HK-2 (cell line): ENCODE results near the gene ATXN7L2.
"Not testable (repeated sequence)": the region's sequence is repeated elsewhere in the genome, so short reads cannot be mapped to it uniquely, and the experiment has no call there.

Experiments used
- DNase-seq: peaks from one replicate; pipeline ENCODE4 v3.0.0-alpha.2; 2018; ENCODE audit not compliant: unreplicated experiment

ATXN7L2 gene, protein sequence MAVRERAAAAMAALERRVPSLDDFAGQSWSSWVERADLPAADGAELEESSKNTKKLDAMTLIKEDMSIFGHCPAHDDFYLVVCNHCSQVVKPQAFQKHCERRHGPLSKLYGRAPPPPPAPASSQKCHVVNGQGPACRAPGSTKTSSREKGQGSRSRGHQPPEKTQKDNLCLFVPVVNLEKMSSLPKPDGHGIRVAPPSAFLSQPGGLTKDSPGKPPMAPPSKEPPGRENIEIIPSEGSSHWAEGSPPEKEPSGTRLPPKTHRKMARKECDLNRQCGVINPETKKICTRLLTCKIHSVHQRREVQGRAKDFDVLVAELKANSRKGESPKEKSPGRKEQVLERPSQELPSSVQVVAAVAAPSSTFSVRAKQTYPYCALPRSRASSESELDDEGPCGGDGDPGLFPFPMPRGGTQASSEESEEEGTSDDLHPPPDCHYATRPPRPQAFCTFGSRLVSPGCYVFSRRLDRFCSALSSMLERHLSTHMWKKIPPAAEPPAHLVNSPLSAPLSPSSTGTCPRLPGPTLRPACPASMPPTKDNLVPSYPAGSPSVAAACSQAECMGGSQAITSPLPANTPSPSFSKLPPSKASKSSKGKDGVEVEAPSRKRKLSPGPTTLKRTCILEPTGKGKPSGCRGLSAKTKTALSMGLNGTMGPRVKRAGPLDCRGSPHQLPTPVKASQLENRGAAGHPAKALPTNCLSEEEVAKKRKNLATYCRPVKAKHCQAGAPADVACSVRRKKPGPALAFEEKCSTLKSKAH

DNA sequence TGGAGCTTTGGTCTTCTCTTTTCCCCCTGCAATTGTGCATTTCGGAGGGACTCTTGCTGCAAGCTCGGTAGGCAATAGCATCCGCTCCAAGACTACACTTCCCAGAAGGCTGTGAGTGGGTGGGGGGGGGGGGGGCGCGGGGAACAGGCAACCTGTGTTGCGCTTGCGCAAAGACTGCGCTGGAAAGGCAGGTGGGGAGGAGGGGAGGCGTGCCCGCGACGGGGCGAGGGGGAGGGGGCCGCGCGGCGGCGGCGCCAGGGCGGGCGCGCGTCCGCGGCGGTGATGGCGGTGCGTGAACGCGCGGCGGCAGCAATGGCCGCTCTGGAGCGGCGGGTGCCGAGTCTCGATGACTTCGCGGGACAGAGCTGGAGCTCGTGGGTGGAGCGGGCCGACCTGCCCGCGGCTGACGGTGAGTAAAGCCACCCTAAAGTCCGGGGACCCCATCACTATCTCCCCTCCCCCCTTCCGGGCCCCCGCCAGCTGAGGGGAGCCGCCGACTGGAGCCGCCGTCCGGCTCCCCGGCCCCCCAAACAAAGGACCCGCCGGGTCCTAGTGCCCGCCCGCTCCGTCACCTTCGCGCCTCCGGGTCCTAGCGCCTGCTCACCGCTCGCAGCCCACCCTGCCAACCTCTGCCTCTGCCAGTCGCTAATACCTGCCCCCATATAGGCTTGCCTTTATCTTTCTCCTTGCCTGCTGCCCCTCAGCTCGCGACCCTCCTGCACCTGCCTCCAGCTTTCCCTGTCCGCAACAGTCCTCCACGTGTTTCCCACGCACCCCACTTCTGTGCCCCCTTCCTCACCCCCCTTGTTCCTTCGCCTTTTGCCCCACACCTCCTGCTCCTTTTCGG is at the start of gene ATXN7L2:
ATXN7L2 (plus strand) TSS at position 234 of the 847 bp plus-strand sequence; CDS start at position 283, 49 bp downstream.
- DNase-seq, result peak; percentile 94

DNA sequence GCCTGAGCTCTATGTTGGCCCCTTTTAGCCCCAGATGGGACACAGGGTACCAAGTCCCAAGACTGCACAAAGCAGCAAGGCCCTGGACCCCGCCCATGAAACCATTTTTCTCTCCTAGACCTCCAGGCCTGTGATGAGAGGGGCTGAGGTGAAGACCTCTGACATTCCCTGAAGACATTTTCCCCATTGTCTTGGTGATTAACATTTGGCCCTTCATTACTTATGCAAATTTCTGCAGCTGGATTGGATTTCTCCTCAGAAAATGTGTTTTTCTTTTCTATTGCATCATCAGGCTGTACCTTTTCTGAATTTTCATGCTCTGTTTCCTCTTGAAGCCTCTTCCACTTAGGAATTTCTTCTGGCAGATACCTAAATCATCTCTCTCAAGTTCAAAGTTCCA is 49.2 kb upstream of the ATXN7L2 start:
- no peak for DNase-seq

DNA sequence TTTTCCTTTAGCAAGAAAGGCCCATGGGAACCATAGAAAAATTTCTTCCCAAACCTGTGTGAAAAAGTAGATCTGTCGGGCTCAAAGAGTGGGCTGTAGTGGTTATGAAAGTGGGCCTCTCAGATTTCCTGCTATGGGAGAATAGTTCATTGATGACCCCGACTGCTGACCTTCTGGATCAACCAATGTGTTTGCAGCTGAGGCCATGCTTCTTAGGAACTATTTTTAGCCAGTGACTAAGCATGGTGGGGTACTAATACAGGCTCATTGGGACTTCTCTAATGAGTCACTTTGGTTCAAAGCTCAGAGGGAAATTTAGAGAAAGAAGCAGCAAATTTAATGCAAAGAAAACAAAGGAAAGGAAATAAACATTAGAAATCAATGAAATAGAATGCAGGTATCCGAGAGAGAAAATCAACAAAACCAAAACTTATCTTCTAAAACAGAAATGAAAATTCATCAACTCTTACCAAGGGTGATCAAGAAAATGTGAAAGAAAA is 44.9 kb upstream of the ATXN7L2 start:
- DNase-seq, result peak; percentile 18

DNA sequence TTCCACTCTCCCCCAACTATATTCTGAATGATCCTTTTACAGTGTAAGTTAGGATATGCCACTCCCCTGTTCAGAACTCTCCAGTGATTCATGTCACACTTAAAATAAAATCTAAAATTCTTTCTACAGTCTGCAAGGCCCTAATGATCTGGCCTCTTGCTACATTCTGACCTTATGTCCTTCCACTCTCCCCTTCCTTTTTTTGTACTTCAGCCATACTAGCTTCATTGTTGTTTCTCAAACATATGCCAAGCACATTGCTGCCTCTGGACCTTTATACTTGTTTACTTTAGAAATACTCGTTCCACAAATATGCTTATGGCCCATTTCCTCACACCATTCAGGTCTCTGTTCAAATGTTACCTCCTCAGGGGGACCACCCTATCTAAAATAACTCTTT is 42.6 kb upstream of the ATXN7L2 start:
- DNase-seq, result no peak

DNA sequence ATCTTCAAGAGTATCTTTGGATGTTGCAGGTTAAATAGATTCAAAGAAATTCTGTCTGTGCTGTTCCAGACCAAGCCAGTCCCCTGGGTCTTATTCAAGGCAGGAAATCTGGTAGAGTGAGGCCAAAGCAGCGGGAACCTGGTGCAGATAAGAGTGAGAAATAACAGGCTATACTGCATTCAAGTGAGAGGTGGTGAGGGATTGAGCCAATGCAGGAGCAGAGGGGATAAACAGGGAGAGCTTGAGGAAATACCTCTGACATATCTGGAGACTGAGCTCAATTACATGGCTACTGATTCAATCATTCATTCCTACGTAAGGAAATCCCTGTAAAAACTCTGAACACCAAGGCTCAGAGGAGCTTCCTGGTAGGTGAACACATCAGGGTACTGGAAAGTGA is 40.2 kb upstream of the ATXN7L2 start:
- no peak for DNase-seq

DNA sequence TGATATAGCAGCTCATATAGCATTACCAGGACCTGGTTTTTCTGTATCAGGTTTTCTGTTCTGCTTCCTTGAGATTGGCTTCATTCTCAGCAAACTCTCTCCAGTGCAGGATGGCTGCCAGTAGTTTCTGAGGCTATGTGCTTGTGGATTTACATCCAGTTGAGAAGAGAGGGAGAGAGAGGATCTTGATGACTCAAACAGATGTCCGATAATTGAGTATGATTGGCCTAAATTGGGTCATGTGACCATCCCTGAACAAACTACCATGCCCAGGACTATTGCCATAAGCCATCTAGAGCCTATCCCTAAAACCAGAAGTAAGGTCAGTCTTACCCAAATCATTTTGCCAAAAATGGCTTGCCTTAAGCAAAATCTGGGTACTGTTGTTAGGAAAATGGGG is 39.4 kb upstream of the ATXN7L2 start:
- DNase-seq, result no peak

DNA sequence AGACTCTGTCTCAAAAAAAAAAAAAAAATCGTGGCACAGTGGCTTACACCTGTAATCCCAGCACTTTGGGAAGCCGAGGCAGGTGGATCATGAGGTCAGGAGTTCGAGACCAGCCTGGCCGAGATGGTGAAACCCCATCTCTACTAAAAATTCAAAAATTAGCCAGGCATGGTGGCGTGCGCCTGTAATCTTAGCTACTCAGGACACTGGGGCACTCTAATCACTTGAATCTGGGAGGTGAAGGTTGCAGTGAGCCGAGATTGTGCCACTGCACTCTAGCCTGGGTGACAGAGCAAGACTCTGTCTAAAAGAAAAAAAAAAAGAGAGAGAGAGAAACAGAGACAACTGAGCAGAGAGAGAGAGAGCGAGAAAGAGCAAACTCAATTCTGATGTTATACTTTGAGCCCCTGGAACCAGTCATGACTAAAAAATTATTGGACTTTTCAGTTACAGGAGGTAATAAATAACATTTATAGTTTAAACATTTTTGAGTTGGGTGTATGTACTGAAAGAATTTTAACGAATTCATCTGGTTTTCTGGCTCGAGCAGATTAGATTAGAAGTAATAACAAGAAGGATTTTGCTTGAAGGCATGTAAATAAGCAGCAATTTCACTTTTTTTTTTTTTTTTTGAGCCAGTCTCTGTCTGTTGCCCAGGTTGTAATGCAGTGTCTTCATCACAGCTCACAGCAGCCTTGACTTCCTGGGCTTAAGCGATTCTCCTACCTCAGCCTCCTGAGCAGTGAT is 37.6 kb upstream of the ATXN7L2 start:
- DNase-seq, result not testable (repeated sequence)

DNA sequence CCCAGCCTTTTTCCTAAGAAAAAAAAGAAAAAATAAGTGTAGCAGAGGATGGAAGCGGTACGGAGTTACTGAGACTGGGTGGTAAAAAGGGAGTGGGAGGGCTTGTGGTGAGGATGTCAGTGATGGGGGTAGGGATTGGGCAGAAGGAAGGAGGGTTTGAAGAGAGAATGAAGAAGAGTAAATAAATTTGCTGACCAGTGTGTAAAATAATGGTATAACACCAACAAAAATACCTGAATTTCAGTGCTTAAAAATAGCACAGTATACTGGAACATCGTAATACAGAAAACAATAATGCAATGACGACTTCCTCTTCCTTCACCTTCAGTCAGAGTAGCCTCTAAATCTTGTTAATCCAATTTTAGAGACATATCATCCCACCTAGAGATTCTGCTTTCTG is 36.2 kb upstream of the ATXN7L2 start:
- no peak for DNase-seq

DNA sequence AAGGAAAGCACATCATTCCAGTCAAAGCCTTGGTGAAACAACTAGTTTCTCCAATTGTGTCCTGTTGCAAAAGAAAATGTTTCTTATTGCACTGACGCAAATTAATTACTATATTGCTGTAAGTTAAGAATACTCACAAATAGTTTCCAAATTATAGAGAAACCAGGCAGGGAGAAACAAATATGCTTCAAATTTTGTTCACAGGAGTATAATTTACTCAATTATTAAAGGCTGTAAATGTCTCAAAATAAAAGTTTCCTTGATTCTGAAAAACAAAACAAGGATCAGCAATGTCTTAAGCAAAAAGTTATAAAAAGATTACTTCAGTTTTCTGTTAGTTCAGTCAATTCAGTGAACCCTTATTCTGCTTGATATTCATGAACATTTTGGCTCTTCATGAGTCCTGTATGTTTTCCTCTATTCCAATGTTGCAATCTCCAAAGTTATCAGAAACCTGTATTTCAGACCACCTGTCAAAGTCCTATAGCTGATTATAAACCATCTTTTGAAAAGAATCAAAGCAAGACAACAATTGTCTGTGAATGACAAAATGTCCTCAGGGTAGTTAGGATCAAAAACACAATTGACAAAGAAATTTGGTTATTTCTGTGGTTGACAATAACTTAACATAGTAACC is 29.1 kb upstream of the ATXN7L2 start:
- DNase-seq, result no peak

DNA sequence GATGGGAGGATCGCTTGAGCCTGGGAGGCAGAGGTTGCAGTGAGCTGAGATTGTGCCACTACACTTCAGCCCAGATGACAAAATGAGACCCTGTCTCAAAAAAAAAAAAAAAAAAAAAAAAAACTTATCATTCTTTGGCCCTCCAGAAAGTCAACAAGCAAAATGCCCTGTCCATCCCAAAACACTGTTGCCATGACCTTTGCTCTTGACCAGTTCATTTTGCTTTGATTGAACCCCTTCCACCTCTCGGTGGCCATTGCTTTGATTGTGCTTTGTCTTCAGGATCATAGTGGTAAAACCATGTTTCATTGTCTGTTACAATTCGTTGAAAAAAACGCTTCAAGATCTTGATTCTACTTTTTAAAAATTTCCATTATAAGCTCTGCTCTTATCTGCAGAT is 25.9 kb upstream of the ATXN7L2 start:
- DNase-seq, result no peak

DNA sequence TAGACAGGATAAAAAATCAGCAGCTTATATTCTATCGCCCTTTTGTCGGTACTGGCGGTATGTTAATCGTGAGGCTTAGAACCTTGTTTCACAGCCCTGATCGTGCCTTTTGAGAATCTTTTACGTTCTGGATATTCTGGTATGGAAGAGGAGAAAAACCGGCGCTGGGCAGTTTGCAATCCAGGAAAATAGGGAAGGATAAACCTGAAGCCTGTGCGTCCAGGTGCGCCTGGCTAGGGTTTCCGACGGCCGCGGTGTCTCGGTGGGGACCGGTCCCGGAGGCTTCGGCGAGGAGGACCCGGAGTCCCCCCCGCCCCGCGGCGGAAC is 17.6 kb upstream of the ATXN7L2 start:
- no peak for DNase-seq

DNA sequence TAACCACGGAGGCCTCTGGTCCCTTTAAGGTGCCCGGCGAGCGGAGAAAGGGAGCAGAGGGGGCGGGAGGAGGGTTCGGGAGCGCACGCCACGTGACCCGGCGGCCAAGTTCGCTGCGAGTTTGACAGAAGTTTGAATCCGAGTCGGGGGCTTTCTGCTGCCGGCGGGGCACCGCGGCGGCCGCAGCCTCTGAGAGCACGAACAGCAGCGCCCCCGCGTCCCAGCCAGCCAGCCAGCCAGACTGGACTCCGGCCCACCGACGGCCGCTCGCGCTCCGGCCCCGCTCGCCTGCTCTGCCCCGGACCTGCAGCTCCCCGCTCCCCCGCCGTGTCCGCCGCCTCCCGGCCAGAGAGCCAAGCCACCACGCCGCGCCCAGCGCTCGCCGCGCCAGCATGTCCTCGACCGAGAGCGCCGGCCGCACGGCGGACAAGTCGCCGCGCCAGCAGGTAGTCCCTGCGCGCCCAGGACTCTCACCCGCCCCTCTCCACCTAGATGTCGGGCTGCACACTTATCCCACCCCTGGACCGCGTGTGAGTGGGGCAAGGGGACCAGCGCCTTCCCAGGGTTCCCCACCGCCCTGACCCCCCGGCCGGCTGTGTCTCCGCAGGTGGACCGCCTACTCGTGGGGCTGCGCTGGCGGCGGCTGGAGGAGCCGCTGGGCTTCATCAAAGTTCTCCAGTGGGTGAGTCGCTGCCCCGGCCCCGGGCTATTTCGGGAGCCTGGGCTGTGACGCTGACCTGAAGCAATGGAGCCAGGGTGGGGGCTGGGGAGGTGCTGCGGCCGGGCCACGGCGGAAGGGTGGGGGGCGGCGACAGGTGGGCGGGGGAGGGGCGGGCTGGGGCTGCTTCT is 17.0 kb upstream of the ATXN7L2 start, which contains the start of gene SYPL2:
SYPL2 (plus strand) TSS at position 95 of the 849 bp plus-strand sequence; CDS start at position 393, 298 bp downstream.
- DNase-seq, result no peak

DNA sequence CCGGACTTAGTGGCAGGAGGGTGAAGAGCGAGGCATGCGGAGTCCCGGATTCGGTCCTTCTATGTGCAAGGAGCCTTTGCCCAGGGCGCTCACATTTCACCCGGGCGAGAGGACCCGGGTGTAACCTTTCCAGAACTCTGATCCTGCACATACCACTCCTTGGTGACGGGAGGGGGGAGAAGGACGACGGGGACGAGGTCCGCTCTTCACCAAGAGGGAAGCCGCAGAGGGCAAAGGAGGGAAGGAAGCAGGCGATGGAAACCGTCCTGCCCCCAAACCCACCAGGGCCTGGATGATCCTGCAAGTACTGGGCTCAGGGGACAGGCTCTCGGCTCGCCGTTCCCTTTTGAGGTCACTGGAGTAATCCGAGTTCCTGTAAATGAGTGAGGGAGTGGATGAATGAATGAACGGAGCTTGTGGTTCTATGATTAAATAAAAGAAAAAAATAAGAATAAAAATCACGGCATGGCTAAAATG is 16.4 kb upstream of the ATXN7L2 start:
- DNase-seq, result no peak

DNA sequence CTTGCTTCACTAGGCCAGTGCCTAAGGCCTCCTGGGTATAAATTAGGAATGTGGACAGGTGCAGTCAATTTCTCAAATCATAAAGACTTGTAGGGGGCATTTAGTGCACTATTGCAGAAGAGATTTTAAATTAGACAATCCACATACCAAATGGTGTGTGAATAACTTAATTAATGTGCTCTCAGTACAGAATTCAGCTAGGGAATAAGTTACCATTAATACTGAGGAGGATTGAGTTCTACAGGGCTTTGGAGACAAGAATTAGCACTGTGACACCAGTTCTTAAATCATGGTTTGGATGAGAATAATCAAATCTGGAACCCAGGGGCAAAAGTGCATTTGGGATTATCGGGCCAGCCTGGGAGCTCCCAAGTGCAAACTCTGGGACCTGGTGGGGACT is 15.6 kb upstream of the ATXN7L2 start:
- DNase-seq, result no peak

DNA sequence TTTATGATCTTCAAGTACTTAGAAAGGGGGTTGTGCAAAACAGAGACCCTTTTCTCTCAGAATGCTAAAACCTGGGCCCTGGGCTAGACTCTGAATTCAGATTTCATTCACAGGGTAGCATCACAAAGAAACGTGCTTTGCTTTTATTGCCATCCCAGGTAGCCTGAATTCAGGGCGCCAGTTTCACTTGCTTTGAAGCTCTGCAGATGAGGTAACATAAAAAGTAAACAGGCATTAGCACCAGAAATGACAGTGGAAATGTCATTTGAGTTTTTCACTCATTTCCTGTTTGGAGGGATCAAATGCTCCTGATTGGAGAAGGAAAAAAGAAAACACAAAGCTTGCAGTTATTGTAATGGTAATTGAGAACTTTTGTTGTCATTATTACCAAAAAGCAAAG is 14.8 kb upstream of the ATXN7L2 start:
- no peak for DNase-seq

DNA sequence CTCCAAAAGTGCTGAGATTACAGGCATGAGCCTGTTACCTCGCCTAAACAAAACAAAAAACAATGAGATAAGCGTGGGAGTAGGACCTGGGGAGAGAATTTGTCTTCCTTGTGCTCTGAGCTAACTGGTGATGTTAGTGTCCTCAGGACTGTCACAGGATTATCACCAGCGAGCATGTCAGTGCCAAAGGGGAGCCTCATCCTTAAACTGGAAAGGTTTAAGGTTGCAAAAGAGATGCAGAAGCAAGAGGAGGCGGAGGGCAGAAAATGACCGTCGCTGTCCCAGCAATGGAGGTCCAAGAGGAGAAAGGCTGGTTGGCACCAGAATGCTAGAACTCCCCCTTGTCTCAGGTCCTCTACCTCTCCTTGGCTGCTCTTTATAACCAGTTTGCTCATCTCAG is 13.5 kb upstream of the ATXN7L2 start:
- no peak for DNase-seq

DNA sequence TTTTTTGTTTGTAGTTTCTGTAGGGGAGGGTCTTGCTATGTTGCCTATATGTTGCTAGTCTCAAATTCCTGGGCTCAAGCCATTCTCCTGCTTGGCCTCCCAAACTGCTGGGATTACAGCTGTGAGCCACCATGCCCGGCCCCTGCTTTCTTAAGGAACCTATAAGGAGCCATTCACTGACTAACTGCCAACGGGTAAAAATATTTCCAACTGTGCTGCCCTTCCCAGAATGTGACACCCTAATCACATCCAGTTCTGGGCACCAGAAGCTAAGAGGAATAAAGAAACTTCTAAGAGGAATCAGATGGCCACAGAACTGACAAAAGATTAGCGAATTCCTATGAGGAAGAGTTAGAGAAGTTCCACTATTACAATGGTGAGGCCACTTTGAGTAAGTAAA is 10.9 kb upstream of the ATXN7L2 start:
- DNase-seq, result no peak

DNA sequence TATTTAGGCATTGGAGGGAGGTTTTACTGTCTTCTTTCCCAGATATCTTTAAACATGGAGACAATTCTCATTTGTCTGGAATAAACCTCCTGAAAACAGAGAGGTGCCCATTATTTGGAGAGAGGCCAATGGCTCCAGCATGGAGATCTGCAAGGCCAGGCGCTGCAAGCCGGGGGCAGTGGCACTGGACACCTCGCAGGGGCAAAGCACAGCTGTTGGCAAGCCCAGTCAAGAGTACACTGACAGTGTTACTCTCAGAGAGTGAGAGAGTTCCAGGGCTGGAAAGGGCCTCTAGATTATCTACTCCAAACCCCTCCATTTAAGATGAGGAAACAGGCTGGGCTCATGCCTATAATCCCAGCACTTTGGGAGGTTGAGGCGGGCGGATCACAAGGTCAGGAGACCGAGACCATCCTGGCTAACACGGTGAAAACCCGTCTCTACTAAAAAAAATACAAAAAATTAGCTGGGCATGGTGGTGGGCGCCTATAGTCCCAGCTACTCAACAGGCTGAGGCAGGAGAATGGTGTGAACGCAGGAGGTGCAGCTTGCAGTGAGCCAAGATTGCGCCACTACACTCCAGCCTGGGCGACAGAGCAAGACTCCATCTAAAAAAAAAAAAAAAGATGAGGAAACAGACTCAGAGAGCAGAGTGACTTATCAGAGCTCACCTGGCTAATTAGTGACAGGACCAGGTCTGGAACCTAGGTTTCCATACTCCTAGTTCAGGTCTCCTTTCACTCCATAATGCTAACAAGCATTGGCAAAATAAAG is 10.2 kb upstream of the ATXN7L2 start:
- not testable (repeated sequence) for DNase-seq

DNA sequence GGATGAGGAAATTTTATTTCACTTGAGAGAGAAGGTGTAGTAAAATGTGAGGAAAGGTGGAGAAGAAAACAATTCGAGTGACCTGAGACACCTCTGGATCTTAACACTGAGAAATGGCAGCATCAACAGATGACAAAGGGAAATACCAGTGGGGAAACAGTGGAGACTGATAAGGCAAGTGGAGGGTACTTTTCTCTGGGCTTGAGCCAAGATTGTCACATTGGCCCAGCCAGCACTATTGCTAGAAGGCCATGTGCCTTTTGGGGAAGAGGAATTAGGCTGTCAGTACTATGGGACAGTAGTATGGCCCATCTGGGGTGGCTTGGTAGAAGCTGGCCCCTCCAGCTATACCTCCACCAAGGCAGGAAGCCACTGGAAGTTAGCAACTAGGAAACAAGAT is 9.0 kb upstream of the ATXN7L2 start:
- no peak for DNase-seq
